ENCODE measurements around the gene POU2AF1.

- TF ChIP-seq POLR2A (IDR thresholded peaks at IDR 0.05), result no peak
- no peak for TF ChIP-seq CTCF (IDR thresholded peaks at IDR 0.05)
- no peak for TF ChIP-seq POLR2AphosphoS5 (IDR thresholded peaks at IDR 0.05)
- TF ChIP-seq EP300 (IDR thresholded peaks at IDR 0.05), result no peak
Observed at GRCh38 chr11:111423250-111423615, 44.2 kb upstream of the POU2AF1 start.
